Panc1 (cell line): Measurements from ENCODE around the gene TANC1. TPM values are rescaled to one million over a fixed set of nuclear protein-coding genes. Genes with fewer than 3 reads are reported as not detected.

Source experiments
- ATAC-seq: fragments of 200-7000 bp; cut with Tn5 transposase; 2 replicates; pipeline ENCODE4 v1.9.1; 2020; ENCODE audit warnings: mild to moderate bottlenecking, moderate library complexity
- BruUV-seq: library from RNA; stranded (reverse); fragments of 400-500 nt; replicated peaks from 2 replicates; lab custom pipeline; 2021; lab: Mats Ljungman, UMichigan
- CTCF ChIA-PET: fragments of 300-600 bp; sonication (Branson Sonifier 250); formaldehyde crosslinking; loops from one replicate; lab custom pipeline; 2022; ENCODE audit warnings: antibody characterized with exemption; lab: Charles Lee
- POLR2A ChIA-PET: fragments of 300-600 bp; sonication (Branson Sonifier 250); formaldehyde crosslinking; loops from one replicate; lab custom pipeline; 2022; ENCODE audit warnings: antibody characterized with exemption; lab: Charles Lee
- DNase-seq: peaks from one replicate; pipeline ENCODE4 v3.0.0-alpha.2; 2010; ENCODE audit warnings: low read depth, low spot score
- H3K27ac ChIP-seq: 2 replicates; pipeline ENCODE4 v1.5.1; 2011; ENCODE audit warnings: mild to moderate bottlenecking, low read length, inconsistent platforms
- H3K27me3 ChIP-seq: fragments of 200-500 bp; sonication (Bioruptor generic); 2 replicates; pipeline ENCODE4 v1.6.0; 2014; ENCODE audit warnings: low read length, inconsistent platforms; ENCODE audit not compliant: control insufficient read depth, insufficient read depth
- H3K36me3 ChIP-seq: fragments of 200-500 bp; sonication (Bioruptor generic); 2 replicates; pipeline ENCODE4 v1.5.1; 2014; ENCODE audit warnings: inconsistent platforms, mild to moderate bottlenecking, low read length, moderate library complexity; ENCODE audit not compliant: control insufficient read depth, insufficient read depth
- H3K4me1 ChIP-seq: 2 replicates; pipeline ENCODE4 v1.5.1; 2011; ENCODE audit warnings: inconsistent platforms, mild to moderate bottlenecking, low read length, moderate library complexity; ENCODE audit not compliant: control insufficient read depth, insufficient read depth
- H3K4me3 ChIP-seq, 2 experiments: 2 replicates each; pipeline ENCODE4 v1.5.1; 2011 to 2012; ENCODE audit warnings: low read depth in 2 of 2, low read length in 2 of 2, mild to moderate bottlenecking in 2 of 2, inconsistent platforms in 1 of 2, moderate library complexity in 1 of 2
- H3K9me3 ChIP-seq: fragments of 200-500 bp; sonication (Bioruptor generic); 2 replicates; pipeline ENCODE4 v1.5.1; 2014; ENCODE audit warnings: low read depth, mild to moderate bottlenecking, inconsistent platforms, low read length, moderate library complexity; ENCODE audit not compliant: control insufficient read depth, insufficient read depth
- POLR2AphosphoS5 ChIP-seq: IDR thresholded peaks from 2 replicates; pipeline ENCODE4 v1.6.1; 2012; ENCODE audit warnings: mild to moderate bottlenecking, low read depth, low read length, moderate library complexity
- REST ChIP-seq, 2 experiments: IDR thresholded peaks; 2 replicates each; pipeline ENCODE4 v1.6.1; 2011 to 2012; ENCODE audit warnings: low read depth in 2 of 2, control low read depth in 1 of 2, low read length in 1 of 2, mild to moderate bottlenecking in 1 of 2, moderate library complexity in 1 of 2; ENCODE audit not compliant: insufficient read depth in 1 of 2
- SIN3A ChIP-seq: IDR thresholded peaks from 2 replicates; pipeline ENCODE4 v1.6.1; 2012; ENCODE audit warnings: low read depth, mild to moderate bottlenecking, low read length, moderate library complexity, borderline replicate concordance; ENCODE audit not compliant: insufficient read depth
- TCF7L2 ChIP-seq: IDR thresholded peaks from 2 replicates; pipeline ENCODE4 v1.6.1; 2011; ENCODE audit warnings: mild to moderate bottlenecking, low read depth, low read length, inconsistent platforms
- in situ Hi-C: cut with HindIII; loops from 2 replicates; pipeline ENCODE4 v1.10.0; 2016; ENCODE audit warnings: low sequenced_read_pairs, low pct_unique_long_range_greater_than_20kb
- intact Hi-C: fragments of 100-400 bp; cut with micrococcal nuclease; formaldehyde crosslinking; loops from one replicate; pipeline ENCODE4 v1.10.0; 2022; ENCODE audit not compliant: unreplicated experiment
- total RNA-seq: library from RNA; stranded (reverse); gene quantifications from one replicate; pipeline ENCODE4 v1.2.1, GENCODE V29; 2021; ENCODE audit not compliant: unreplicated experiment
- TF ChIP-seq, protein P1 (sequence below): fragments of 450-650 bp; IDR thresholded peaks from 2 replicates; pipeline ENCODE4 v1.5.1; 2017; ENCODE audit warnings: mild to moderate bottlenecking

Gene TANC1
- total RNA-seq, 1 experiment from 2014 or later, result 44.3 TPM

GRCh38 chr2:159017837-159018236, 49.4 kb downstream of the TANC1 start:
- intact Hi-C loops (no loop called here), in situ Hi-C loops (no loop called here)
- ATAC-seq, result no peak
- Histone ChIP-seq H3K4me3 (no peak overlapping the region), H3K27ac (no peak overlapping the region), H3K4me1 (no peaks in the 10 kb centered on the region), H3K36me3 (no peaks in the 10 kb centered on the region), H3K9me3 (peaks cover 4% of the 10 kb centered on the region; the same call in 1 of the 2 replicates), H3K27me3 (no peaks in the 10 kb centered on the region)
- DNase-seq, result no peak
- ChIA-PET CTCF (no interaction called here), POLR2A (no interaction called here)
- no peak for TF ChIP-seq POLR2AphosphoS5
- no peak for TF ChIP-seq REST (IDR thresholded peaks at IDR 0.05; ENCODE audit: insufficient read depth in 1 of 2, low read depth in 2 of 2, low read length in 1 of 2)
- no peak for TF ChIP-seq SIN3A
- TF ChIP-seq, protein P1, sequence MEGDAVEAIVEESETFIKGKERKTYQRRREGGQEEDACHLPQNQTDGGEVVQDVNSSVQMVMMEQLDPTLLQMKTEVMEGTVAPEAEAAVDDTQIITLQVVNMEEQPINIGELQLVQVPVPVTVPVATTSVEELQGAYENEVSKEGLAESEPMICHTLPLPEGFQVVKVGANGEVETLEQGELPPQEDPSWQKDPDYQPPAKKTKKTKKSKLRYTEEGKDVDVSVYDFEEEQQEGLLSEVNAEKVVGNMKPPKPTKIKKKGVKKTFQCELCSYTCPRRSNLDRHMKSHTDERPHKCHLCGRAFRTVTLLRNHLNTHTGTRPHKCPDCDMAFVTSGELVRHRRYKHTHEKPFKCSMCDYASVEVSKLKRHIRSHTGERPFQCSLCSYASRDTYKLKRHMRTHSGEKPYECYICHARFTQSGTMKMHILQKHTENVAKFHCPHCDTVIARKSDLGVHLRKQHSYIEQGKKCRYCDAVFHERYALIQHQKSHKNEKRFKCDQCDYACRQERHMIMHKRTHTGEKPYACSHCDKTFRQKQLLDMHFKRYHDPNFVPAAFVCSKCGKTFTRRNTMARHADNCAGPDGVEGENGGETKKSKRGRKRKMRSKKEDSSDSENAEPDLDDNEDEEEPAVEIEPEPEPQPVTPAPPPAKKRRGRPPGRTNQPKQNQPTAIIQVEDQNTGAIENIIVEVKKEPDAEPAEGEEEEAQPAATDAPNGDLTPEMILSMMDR, result no peak
- no peak for TF ChIP-seq TCF7L2
- BruUV-seq, result no TSS peak

GRCh38 chr2:159019021-159019420, 50.6 kb downstream of the TANC1 start:
- TSS peak; percentile 14 for BruUV-seq
- DNase-seq (no peak), ATAC-seq (no peak)
- Histone ChIP-seq H3K27me3 (no peaks in the 10 kb centered on the region), H3K4me3 (no peak overlapping the region), H3K9me3 (peaks cover 4% of the 10 kb centered on the region; the same call in 1 of the 2 replicates), H3K36me3 (no peaks in the 10 kb centered on the region), H3K4me1 (no peaks in the 10 kb centered on the region), H3K27ac (no peak overlapping the region)
- ChIA-PET POLR2A (interaction anchor here (0.6 kb wide), 1 partner anchor 268 kb away, joined by 3 read pairs; no protein-coding TSS in a partner anchor), CTCF (interaction anchor here (0.5 kb wide), 1 partner anchor 43 kb away, joined by 5 read pairs; no protein-coding TSS in a partner anchor)
- intact Hi-C loops (no loop called here), in situ Hi-C loops (no loop called here)
- no peak for TF ChIP-seq REST (IDR thresholded peaks at IDR 0.05; ENCODE audit: insufficient read depth in 1 of 2, low read depth in 2 of 2, low read length in 1 of 2)
- no peak for TF ChIP-seq POLR2AphosphoS5
- TF ChIP-seq TCF7L2, result no peak
- TF ChIP-seq, protein P1, result no peak
- TF ChIP-seq SIN3A, result no peak
